Stimulated activated memory B cell treated with anti-CD40 and anti-IgM and Interleukin-4, amounts not matched to agents 10 μg/mL and 1 μg/mL and 100 μg/mL, for 72 hours (primary cell): ENCODE measurements around the gene FAM163A.
"Not testable (repeated sequence)": the region's sequence is repeated elsewhere in the genome, so short reads cannot be mapped to it uniquely, and the experiment has no call there.

Source experiments
- ATAC-seq: fragments of 150-1000 bp; cut with Tn5 transposase; 2 replicates; pipeline ENCODE4 v1.10.0; 2021
- H3K27ac Mint-ChIP-seq: one replicate; pipeline ENCODE4 v1.8.0; 2022; ENCODE audit warnings: mild to moderate bottlenecking, mixed read lengths
- H3K27me3 Mint-ChIP-seq: one replicate; pipeline ENCODE4 v1.8.0; 2022; ENCODE audit warnings: mixed read lengths
- H3K36me3 Mint-ChIP-seq: one replicate; pipeline ENCODE4 v1.8.0; 2022; ENCODE audit warnings: mixed read lengths
- H3K4me1 Mint-ChIP-seq: one replicate; pipeline ENCODE4 v1.8.0; 2022; ENCODE audit warnings: mixed read lengths
- H3K4me3 Mint-ChIP-seq: one replicate; pipeline ENCODE4 v1.8.0; 2022; ENCODE audit warnings: mild to moderate bottlenecking, moderate library complexity, mixed read lengths
- H3K9me3 Mint-ChIP-seq: one replicate; pipeline ENCODE4 v1.8.0; 2022; ENCODE audit warnings: mixed read lengths

FAM163A gene

DNA sequence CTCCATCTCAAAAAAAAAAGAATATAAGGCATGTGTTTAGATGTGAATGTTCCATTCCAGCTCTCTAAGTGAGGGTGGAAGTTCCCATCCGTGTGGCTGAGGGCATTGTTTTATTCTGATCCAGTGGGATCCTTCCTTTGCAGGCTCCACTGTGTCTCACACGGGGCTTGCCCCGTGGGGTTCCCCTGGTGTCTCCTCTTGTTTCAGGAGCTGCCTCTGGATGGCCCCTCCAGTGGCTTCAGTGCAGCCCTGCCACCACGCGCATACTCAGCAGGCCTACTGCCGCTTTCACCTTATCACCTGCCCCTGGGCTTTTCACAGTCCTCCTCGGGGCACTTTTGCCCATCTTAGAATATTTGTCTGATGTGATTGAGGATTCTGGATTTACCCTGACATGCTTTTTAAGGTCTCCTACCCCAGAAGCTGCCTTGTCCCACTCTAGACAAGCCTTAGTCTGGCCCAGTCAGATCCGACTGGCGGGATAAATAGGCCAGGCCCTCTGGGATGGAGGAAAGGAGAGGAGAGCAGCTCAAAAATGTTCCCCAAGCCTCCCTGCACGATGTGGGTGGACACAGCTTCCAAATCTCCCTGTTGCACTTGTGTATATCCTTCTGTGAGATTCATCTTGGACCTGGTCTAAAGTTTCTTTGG, 55.2 kb downstream of the FAM163A start:
- Mint-ChIP-seq H3K9me3 (no peaks in the 10 kb centered on the region), H3K4me1 (no peaks in the 10 kb centered on the region), H3K4me3 (no peak overlapping the region), H3K27ac (no peak overlapping the region), H3K36me3 (no peaks in the 10 kb centered on the region), H3K27me3 (peaks cover 12% of the 10 kb centered on the region)
- ATAC-seq = no peak

DNA sequence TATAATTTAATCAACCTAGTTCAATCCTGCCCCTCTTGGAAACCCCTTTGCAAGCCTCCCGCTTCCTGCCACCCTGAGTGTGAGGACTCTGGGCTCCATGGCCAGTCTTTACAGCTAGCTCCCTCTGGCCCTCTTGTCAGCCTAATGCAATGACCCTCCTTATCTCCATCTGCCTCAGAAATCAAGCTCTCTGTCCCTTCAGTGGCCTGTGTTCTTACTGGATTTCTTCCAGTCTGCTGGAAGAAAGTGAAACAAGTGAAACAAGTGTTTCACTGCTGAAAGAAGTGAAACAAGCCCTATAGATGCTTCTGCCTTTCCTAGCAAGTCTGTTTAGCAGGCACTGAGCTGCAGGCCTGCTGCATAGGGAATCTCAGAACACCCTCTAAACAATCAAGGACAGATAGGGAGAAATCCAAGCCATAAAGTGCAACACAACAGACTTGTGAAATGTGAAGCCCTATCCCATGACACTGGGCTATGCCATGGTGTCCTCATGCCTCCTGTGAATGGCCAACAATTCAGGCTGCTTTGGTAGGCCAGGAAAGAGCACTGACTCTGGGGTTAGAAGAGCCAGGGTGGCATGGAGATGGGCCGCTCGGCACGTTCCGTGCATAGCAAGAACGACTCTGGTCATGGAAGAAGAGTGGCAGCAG, 55.9 kb downstream of the FAM163A start:
- H3K27ac Mint-ChIP-seq = no peak overlapping the region
- H3K36me3 Mint-ChIP-seq = no peaks in the 10 kb centered on the region
- H3K9me3 Mint-ChIP-seq = no peaks in the 10 kb centered on the region
- peaks cover 12% of the 10 kb centered on the region for H3K27me3 Mint-ChIP-seq
- no peak overlapping the region for H3K4me3 Mint-ChIP-seq
- ATAC-seq = no peak
- no peaks in the 10 kb centered on the region for H3K4me1 Mint-ChIP-seq

DNA sequence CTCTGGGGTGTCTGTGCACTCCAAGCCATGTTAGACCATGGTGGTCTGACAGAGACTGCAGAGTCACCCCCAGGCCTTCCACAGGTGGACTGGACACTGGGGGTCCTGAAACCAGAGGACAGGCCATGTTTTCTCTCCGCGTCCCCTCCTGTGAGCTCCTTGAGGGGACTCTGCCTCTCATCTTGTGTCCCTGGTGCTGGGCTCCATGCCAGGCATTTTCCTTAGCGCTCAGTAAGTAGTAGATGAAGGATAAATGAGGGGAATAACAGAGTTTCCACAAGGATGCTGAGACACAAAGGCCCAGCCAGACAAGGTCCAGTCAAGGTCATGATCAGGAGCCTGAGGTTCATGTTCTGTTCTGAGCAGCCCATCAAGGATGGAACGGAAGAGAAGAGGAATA, 57.4 kb downstream of the FAM163A start:
- Mint-ChIP-seq H3K4me3 (no peak overlapping the region), H3K9me3 (no peaks in the 10 kb centered on the region), H3K36me3 (no peaks in the 10 kb centered on the region), H3K27ac (no peak overlapping the region), H3K4me1 (no peaks in the 10 kb centered on the region), H3K27me3 (peaks cover 14% of the 10 kb centered on the region)
- ATAC-seq = no peak

DNA sequence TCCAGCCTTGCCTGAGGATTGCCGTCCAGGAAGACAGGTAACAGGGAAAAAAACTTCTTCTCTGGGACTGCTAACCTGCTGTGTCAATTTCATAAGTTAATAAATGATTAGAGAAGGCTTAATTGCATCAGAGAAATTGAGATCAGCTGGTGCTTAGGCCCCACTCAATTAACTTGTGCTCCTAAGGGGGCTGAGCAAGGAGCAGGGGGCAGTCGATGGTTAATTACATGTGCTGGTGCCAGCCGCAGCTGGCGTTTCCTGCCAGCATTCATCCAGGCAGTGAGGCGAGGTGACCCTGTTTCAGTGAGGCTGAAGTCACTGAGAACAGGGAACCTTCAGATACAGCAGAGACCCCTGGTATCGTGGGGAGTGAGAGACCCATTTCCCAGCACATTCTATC, 60.0 kb downstream of the FAM163A start:
- Mint-ChIP-seq H3K9me3 (no peaks in the 10 kb centered on the region), H3K27me3 (peaks cover 15% of the 10 kb centered on the region), H3K4me3 (no peak overlapping the region), H3K4me1 (no peaks in the 10 kb centered on the region), H3K36me3 (no peaks in the 10 kb centered on the region), H3K27ac (no peak overlapping the region)
- no peak for ATAC-seq

DNA sequence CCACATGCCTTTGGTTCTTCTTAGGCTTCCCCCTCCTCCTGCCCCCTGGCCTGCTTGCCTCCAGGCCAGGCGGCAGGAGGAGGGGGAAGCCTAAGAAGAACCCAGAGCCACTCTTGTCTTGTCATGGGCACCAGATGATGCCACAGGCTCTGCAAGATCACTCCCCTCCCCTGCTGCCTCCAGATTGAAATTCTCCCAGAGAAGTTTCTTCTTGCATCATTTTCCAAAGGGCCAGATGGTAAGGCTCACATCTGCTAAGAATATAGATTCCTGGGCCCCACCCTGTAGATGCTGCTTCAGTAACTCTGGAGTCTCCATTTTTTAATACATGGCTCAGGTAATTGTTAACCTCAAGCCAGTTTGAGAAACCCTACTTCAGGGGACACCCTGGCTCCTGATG, 60.8 kb downstream of the FAM163A start:
- Mint-ChIP-seq H3K9me3 (no peaks in the 10 kb centered on the region), H3K4me1 (no peaks in the 10 kb centered on the region), H3K4me3 (no peak overlapping the region), H3K27me3 (peaks cover 15% of the 10 kb centered on the region), H3K27ac (no peak overlapping the region), H3K36me3 (no peaks in the 10 kb centered on the region)
- no peak for ATAC-seq

DNA sequence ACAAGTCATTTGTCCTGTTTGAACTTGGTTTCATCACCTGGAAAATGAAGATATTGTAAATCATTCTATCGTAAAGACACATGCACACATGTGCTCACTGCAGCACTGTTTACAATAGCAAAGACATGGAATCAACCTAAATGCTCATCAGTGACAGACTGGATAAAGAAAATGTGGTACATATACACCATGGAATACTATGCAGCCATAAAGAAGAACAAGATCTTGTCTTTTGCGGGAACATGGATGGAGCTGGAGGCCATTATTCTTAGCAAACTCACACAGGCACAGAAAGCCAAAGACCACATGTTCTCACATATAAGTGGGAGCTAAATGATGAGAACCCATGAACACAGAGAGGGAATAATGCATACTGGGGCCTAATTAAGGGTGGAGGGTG, 61.3 kb downstream of the FAM163A start:
- not testable (repeated sequence) for H3K27ac Mint-ChIP-seq, H3K36me3 Mint-ChIP-seq, H3K4me3 Mint-ChIP-seq, ATAC-seq, H3K9me3 Mint-ChIP-seq, H3K4me1 Mint-ChIP-seq
- peaks cover 15% of the 10 kb centered on the region for H3K27me3 Mint-ChIP-seq

DNA sequence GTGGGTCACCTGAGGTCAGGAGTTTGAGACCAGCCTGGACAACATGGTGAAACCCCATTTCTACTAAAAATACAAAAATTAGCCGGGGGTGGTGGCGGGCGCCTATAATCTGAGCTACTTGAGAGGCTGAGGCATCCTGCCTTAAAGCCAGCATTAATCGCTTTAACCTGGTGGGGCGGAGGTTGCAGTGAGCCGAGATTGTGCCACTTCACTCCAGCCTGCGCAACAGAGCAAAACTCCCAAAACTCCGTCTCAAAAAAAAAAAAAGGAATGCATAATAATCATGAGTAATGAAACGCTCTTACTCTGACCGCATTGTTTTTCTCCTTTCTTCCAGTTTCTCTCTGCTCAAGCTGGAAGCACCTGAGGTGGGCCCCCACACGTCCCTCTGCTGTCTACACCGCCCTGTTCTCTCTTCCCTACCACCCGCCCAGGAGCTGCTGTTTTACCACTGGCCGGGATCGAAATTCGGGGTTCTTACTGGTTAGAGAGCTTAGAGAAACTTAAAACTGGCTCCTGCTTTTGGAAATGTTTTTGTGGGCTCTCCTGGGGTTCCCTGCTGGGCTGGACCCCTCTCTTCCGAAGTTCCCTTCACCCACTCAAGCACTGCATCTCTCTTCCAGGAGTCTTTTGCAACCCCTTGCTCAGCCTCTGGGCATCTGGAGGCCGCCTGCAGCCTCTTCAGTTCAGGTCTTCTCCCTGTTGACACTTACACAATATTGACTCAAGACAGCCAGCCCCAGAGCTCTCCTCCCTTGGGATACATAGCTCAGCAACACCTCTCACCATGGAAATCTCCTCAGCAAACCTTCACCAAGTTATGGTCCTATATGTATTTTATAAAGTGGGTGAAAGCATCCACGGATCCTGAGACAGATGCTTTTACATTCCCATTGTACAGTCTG, 62.5 kb downstream of the FAM163A start:
- H3K9me3 Mint-ChIP-seq = no peaks in the 10 kb centered on the region
- H3K4me3 Mint-ChIP-seq = no peak overlapping the region
- H3K27ac Mint-ChIP-seq = no peak overlapping the region
- no peaks in the 10 kb centered on the region for H3K36me3 Mint-ChIP-seq
- no peak for ATAC-seq
- H3K4me1 Mint-ChIP-seq = no peaks in the 10 kb centered on the region
- H3K27me3 Mint-ChIP-seq = peaks cover 27% of the 10 kb centered on the region

DNA sequence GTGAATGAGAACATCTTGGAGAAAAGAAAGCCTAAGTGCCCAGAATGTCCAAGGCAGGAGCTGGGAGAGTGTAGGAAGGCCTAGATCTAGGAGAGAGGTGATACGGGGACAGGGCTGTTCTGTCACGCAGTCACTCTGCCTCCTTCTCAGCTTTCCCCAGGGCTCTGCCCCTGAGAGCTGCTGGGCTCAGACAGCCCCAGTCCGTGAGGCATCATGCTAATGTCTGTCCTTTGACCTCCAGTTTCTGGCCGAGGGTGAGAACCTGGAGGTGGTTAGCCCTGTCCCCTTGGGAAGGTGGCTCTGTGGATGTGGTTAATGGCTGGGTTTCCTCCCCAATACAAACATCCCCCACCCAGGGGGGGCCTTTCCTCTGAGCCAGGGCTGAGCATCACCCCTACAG, 63.2 kb downstream of the FAM163A start:
- no peak overlapping the region for H3K27ac Mint-ChIP-seq
- peaks cover 30% of the 10 kb centered on the region for H3K27me3 Mint-ChIP-seq
- ATAC-seq = no peak
- H3K36me3 Mint-ChIP-seq = no peaks in the 10 kb centered on the region
- no peaks in the 10 kb centered on the region for H3K4me1 Mint-ChIP-seq
- no peak overlapping the region for H3K4me3 Mint-ChIP-seq
- H3K9me3 Mint-ChIP-seq = no peaks in the 10 kb centered on the region

DNA sequence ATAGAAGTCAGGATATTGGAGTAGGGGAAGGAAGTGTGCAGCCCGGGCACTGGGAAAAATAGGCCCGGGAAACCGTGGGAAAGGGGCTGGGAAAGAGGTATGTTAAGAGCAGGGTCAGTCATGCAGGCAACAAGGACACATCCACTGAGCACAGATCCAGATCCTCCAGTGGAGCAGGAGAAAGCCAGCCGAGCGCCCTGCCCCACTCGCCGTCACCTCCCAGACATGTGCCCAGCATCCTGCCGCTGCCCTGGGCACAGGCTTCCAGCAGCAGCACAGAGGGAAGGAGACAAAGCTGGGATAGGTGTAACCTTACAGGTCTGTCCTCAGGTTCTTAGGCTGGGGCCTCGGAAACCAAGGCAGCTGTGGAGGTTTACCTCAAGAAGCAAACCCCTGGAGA, 64.2 kb downstream of the FAM163A start:
- no peaks in the 10 kb centered on the region for H3K36me3 Mint-ChIP-seq
- no peak overlapping the region for H3K27ac Mint-ChIP-seq

DNA sequence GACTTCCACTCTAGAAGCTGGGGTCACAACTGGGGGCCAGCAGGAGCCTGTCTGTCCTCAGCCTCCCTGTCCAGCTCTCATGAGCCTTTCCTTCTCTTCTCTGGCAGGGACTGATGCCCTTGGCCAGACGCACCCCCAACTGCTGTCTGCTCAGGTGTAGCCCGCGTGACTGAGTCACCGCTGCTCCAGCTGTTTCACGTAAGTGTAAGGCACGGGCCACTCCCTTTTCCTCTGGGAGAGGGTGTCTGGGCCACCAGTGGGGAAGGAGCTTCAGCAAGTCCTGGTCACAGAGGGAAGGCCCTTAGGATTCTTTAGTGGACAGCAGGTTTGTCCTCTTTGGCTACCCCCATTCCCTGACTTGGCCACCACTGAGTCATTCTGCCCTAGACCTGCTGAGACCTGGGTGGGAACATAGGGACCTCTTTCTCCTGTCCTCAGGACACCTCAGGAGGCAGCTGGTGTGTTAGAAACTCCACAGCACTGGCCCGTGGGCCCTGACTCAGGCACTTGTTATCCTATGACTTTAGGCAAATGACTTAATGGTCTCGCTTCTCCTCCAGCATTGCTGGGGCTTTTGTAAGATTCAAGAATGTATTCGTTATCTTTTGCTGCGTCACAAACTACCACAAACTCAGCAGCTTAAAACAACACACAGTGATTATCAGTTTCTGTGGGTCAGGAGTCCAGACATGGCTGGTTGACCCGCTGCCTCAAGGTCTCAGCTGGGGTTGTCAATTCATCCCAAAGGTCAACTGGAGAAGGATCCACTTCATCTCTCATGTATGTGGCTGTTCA, 64.8 kb downstream of the FAM163A start:
- Mint-ChIP-seq H3K4me1 (no peaks in the 10 kb centered on the region), H3K9me3 (no peaks in the 10 kb centered on the region), H3K27me3 (peaks cover 46% of the 10 kb centered on the region), H3K4me3 (no peak overlapping the region), H3K36me3 (no peaks in the 10 kb centered on the region), H3K27ac (no peak overlapping the region)
- no peak for ATAC-seq

More for the DNA sequence above, 64.2 kb downstream of the FAM163A start:
- Mint-ChIP-seq H3K4me1 (no peaks in the 10 kb centered on the region), H3K27me3 (peaks cover 40% of the 10 kb centered on the region), H3K4me3 (no peak overlapping the region), H3K9me3 (no peaks in the 10 kb centered on the region)
- no peak for ATAC-seq

DNA sequence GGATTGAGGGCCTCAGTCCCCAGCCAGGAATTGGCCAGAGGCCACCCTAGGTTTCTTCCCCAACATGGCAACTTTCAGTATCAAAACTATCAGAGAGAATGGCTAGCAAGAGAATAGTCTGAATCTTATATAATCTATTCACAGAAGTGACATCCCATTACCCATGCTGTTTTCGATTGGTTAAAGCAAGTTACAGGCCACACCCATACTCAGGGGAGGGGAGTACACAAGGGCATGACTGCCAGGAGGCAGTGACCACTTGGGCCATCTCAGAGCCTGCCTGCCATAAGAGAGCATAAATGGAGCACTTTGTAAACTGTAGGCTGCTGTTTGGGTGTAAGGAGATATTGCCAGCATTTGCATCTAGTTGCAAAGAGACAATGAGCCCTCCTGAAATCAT, 65.4 kb downstream of the FAM163A start:
- Mint-ChIP-seq H3K4me3 (no peak overlapping the region), H3K27me3 (peaks cover 52% of the 10 kb centered on the region), H3K9me3 (no peaks in the 10 kb centered on the region), H3K36me3 (no peaks in the 10 kb centered on the region), H3K27ac (no peak overlapping the region), H3K4me1 (no peaks in the 10 kb centered on the region)
- no peak for ATAC-seq

DNA sequence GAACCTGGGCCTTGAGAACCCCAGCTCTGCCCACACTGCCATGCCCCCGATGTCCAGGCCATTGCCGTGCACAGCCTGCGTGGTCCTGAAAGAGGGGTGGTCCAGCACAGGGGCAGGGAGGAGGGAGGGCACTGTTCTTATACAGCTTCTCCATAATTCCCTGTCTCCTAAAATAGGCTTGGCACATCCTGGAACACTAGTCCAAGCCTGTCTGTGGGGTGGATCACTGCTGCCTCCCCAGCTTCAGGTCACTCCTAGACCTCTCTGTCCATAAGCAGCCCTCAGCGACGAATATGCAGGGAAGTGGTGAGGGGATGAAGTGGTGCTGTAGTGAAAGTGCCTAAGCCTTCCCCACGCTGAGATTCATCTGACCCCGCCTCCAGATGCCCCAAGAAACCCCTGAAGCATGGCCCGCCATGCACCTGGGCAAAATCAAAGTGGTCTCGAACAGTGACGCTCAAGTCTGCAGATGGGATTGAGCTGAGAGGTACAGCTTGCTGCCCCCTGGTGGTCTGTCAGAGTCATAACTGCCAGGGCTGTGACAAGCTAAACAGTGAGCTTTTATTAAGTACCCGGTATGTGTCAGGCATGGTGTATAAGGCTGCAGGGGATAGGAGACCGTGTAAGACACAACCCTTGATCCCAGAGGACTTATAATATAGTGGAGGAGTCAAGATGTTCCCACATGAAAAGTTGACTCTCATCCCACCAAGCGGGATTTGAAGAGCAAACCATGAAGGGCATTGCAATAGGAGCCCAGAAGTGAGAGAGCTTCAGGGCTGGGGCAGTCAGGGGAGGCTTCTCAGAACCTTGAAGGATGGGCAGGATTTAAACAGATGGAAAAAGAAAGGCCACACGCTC, 66.6 kb downstream of the FAM163A start:
- Mint-ChIP-seq H3K27me3 (peaks cover 52% of the 10 kb centered on the region), H3K4me3 (no peak overlapping the region), H3K9me3 (no peaks in the 10 kb centered on the region), H3K4me1 (peaks cover 7% of the 10 kb centered on the region), H3K27ac (no peak overlapping the region), H3K36me3 (no peaks in the 10 kb centered on the region)
- ATAC-seq = peak; percentile 51

DNA sequence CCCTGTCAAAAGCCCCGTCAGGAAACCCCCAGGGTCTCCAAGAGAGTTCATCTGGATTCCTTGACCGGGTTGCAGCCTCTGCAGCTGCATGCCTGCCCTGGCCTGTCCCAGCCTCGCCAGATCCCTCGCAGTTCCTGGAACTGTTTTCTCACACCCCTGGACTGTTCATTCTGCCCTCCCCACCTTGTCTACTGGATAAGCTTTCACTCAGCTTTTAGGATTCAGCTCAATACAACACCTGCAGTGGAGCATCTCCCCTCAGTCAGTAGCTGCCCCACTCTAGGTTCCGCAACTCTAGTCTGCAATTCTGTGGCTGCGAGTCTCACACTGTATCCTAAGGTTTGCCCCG, 67.2 kb downstream of the FAM163A start:
- Mint-ChIP-seq H3K4me3 (no peak overlapping the region), H3K4me1 (peaks cover 13% of the 10 kb centered on the region), H3K36me3 (no peaks in the 10 kb centered on the region), H3K27me3 (peaks cover 51% of the 10 kb centered on the region), H3K27ac (no peak overlapping the region), H3K9me3 (no peaks in the 10 kb centered on the region)
- ATAC-seq = no peak

DNA sequence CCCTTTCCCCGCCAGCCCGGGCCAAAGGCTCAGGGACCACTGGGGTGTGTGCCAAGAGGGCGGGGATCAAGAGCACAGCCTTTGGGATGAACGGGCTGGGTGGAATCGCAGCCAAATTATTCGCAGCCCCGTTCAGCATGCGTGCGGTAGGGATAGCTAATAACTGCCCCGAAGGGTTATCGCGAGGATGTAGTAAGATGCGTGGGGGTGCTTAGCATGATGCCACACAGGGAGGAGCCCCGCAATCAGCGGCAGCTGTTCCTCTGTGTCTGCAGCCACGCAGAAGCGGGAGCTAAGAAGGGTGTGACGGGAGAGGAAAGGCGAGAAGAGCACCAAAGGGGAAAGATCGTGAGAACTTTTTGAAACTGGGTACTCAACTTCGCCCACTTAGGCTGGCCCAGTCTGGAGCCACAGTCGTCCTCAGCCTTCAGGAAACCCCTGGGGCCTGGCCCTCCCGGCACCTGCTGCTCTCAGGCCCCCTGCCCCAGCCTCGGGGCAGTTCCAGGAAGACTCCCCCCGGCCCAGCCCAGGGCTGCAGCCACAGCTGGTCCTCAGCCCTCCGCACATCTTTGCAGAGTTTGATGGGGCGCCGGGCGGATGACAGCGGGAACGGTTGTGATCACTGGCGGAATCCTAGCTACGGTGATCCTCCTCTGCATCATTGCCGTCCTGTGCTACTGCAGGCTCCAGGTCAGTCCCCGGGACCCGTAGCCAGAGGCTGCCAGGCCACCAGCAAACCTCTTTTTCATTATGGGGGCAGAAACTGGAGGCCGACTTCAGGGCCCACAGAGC, 69.6 kb downstream of the FAM163A start:
- H3K4me3 Mint-ChIP-seq = no peak overlapping the region

More for the DNA sequence above, 69.6 kb downstream of the FAM163A start:
- ATAC-seq = no peak
- H3K36me3 Mint-ChIP-seq = no peaks in the 10 kb centered on the region
- H3K27ac Mint-ChIP-seq = no peak overlapping the region
- H3K27me3 Mint-ChIP-seq = peaks cover 43% of the 10 kb centered on the region
- no peaks in the 10 kb centered on the region for H3K9me3 Mint-ChIP-seq
- peaks cover 18% of the 10 kb centered on the region for H3K4me1 Mint-ChIP-seq
